IPS-18c (cell line): ENCODE results near the gene PLA2G10.
"Not testable (repeated sequence)": the region's sequence is repeated elsewhere in the genome, so short reads cannot be mapped to it uniquely, and the experiment has no call there.

Experiments
- H3K4me3 ChIP-seq: 2 replicates; pipeline ENCODE4 v1.7.0; 2013; ENCODE audit warnings: low read depth, mild to moderate bottlenecking, low read length, moderate library complexity; ENCODE audit not compliant: insufficient read depth
- H3K9me3 ChIP-seq: one replicate; pipeline ENCODE4 v1.6.1; 2013; ENCODE audit warnings: mild to moderate bottlenecking, low read length, moderate library complexity; ENCODE audit not compliant: control insufficient read depth, insufficient read depth

The PLA2G10 gene

GRCh38 chr16:14669776-14670175, 24.3 kb downstream of the PLA2G10 start:
- Histone ChIP-seq H3K9me3 (no peaks in the 10 kb centered on the region), H3K4me3 (no peak overlapping the region)

GRCh38 chr16:14668556-14669223, 25.4 kb downstream of the PLA2G10 start:
- no peaks in the 10 kb centered on the region for H3K9me3 ChIP-seq
- no peak overlapping the region for H3K4me3 ChIP-seq

- Histone ChIP-seq H3K4me3 (no peak overlapping the region), H3K9me3 (no peaks in the 10 kb centered on the region)
Measured at GRCh38 chr16:14667347-14668266, 26.5 kb downstream of the PLA2G10 start.

DNA sequence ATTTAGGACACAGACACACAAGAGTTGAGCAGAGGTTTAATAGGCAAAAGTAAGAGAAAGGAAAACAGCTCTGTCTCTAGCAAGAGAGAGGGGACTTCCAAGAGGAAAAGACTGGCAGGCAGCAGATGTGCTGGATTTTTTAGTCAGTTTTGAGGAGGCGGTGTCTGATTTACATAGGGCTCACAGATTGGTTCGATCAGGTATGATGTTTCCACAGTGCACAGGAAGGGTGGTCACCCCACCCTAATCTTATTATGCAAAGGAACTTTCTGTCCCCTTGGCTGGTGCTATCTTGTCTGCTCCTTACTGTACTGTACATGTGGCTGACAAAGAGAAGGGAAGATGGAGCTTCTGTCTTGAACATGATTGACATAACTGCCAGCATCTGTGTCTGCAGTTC, 36.0 kb downstream of the PLA2G10 start:
- H3K9me3 ChIP-seq: no peaks in the 10 kb centered on the region

GRCh38 chr16:14652726-14653125, 41.4 kb downstream of the PLA2G10 start:
- Histone ChIP-seq H3K4me3 (no peak overlapping the region), H3K9me3 (no peaks in the 10 kb centered on the region)

More for the DNA sequence above, 36.0 kb downstream of the PLA2G10 start:
- no peak overlapping the region for H3K4me3 ChIP-seq

DNA sequence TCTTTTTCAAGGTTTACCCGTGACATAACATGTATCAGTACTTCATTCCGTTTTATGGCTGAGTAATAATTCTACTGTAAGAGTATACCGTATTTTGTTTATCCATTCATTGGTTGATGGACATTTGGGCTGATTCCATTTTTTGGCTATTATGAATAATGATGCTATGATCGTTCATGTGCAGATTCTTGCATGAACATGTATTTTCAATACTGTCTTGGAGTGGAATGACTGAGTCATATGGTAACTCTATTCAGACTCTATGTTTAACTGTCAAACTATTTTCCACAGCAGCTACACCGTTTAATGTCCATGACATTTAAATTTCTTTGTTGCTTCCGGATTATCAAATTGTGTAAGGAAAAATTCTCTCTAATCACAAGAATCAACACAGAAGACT, 43.5 kb downstream of the PLA2G10 start:
- no peaks in the 10 kb centered on the region for H3K9me3 ChIP-seq
- H3K4me3 ChIP-seq: no peak overlapping the region

- no peak overlapping the region for H3K4me3 ChIP-seq
Measured at GRCh38 chr16:14649816-14650215, 44.3 kb downstream of the PLA2G10 start.

GRCh38 chr16:14641926-14642325, 52.2 kb downstream of the PLA2G10 start:
- H3K9me3 ChIP-seq: no peaks in the 10 kb centered on the region
- no peak overlapping the region for H3K4me3 ChIP-seq

More at GRCh38 chr16:14649816-14650215, 44.3 kb downstream of the PLA2G10 start:
- no peaks in the 10 kb centered on the region for H3K9me3 ChIP-seq

DNA sequence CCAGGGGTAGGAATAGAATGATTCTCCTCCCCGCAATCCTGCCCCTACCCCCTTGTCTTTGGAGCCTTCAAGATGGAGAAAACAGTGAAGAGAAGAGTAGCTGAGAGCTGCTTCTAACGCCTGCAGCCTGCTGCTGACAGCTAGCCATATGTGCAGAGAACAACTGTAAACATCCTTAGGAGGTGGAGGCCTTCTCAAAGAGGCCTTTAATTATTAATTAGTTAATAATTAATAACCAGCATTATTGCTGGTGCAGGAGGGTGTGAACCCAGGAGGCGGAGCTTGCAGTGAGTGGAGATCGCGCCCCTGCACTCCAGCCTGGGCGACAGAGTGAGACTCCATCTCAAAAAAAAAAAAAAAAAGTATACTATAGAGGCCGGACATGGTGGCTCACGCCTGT, 52.9 kb downstream of the PLA2G10 start:
- Histone ChIP-seq H3K9me3 (no peaks in the 10 kb centered on the region), H3K4me3 (no peak overlapping the region)

DNA sequence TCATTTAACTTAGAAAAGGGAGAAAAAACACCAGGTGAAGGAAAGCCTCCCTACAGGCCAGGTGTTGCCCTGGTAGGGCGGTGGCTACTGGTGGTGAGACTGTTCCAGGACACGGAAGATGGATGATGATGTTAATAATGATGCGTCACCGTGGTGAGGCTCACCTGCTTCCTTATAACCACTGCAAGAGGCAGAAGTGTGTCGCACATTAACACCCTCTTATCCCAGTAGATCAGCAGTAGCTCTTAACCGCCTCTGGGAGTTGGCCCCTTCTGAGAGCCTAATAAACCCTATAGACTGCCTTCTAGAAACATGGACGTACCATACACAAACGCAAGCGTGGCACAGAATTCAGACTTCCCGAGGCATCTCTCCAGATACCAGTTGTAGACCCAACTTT, 53.6 kb downstream of the PLA2G10 start:
- no peaks in the 10 kb centered on the region for H3K9me3 ChIP-seq
- no peak overlapping the region for H3K4me3 ChIP-seq

GRCh38 chr16:14636951-14637240, 57.2 kb downstream of the PLA2G10 start:
- H3K9me3 ChIP-seq, H3K4me3 ChIP-seq: not testable (repeated sequence)

DNA sequence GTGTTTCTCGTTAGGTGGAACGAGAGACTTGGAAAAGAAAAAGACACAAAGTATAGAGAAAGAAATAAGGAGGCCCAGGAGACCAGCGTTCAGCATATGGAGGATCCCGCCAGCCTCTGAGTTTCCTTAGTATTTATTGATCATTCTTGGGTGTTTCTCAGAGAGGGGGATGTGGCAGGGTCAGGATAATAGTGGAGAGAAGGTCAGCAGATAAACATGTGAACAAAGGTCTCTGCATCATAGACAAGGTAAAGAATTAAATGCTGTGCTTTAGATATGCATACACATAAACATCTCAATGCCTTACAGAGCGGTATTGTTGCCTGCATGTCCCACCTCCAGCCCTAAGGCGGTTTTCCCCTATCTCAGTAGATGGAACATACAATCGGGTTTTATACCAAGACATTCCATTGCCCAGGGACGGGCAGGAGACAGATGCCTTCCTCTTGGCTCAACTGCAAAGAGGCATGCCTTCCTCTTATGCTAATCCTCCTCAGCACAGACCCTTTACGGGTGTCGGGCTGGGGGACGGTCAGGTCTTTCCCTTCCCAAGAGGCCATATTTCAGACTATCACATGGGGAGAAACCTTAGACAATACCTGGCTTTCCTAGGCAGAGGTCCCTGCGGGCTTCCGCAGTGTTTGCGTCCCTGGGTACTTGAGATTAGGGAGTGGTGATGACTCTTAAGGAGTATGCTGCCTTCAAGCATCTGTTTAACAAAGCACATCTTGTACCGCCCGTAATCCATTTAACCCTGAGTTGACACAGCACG, 57.7 kb downstream of the PLA2G10 start:
- H3K4me3 ChIP-seq, H3K9me3 ChIP-seq: not testable (repeated sequence)

DNA sequence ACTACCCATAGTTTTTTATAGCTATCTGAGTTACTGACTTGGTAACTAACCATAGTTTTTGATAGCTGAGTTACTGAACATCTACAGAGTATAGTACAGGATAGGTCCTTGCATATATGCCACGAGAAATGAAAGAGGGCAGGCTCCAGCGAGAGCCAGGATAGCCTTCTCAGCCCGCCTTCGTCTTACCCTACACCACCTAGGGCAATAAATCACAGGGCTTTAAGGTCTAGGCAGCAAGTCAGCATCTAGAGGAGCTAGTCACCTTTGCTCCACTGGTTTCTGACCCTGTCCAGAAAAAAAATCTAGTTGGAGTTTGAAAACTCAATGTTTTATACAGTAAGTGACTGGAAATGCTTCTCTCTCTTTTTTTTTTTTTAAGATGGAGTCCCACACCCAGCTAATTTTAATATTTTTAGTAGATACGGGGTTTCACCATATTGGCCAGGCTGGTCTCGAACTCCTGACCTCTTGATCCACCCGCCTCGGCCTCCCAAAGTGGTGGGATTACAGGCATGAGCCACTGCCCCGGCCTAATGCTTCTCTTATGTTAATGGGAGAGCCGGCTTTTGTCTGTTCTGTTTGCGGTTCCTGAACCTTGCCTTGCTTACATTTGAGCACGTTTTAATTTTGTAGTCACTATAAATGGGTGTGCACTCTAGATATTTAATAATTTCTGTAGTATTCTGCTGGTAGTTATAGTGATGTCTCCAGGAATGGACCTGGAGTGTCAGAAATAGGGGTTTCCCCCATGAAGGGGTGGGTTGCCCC, 58.5 kb downstream of the PLA2G10 start:
- no peaks in the 10 kb centered on the region for H3K9me3 ChIP-seq
- H3K4me3 ChIP-seq: no peak overlapping the region; the same call in 1 of the 2 replicates

DNA sequence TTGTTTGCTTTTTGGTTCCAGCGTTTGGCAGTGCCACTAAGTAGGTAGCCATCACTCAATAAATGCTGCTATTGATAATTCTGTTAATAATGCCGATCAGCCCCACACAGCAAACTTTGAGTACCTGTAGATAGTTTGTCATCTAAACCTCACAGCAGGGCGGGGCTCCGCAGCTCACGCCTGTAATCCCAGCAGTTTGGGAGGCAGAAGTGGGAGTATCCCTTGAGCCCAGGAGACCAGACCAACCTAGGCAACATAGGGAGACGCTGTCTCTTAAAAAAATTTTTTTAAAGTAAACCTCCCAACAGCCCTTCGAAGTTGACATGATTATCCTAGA, 59.8 kb downstream of the PLA2G10 start:
- peak overlapping the region; percentile 89; the same call in 1 of the 2 replicates for H3K4me3 ChIP-seq
- no peaks in the 10 kb centered on the region for H3K9me3 ChIP-seq

DNA sequence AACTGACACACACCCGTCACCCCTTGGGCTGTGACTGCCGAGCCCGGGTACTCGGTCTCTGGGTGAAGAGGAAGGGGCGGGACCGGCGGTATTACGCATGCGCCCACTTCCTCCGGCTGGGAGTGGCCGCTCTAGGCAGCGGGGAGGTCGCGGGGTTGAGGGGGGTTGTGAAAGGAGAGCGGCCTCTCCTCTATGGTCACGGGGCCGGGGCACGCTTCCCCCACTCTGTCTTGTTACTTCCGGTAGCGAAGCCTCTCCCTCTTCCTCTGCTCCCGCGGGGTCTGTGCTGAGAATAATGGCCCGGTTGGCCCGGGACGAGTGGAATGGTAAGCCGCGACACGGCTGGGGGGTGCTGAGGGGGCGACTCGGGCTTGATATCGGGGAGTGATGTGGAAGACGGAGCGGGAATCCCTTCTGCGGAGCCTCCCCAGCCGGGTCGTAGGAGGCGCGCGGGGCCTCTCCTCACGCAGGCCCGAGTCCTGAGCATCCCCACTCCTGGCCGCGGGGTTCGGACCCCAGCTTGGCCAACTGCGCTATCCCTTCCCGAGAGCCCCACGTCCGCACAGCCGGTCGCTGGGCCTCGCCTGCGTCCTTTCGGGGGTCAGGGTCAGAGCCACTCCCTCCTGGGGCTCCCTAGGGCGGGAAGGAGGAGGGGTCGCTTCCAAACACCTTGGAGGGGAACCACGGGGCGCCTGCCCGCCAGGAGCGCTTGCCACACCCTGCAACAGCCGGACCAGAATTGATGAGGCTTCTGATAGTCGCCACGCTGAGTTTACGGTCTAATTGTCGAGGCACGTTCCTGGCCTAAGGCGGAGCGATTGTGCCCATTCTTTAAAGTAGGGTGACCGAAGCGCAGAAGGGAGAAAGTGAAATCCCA, 61.2 kb downstream of the PLA2G10 start, which contains the start of gene BFAR:
Gene BFAR, plus strand, starts transcription at position 259 of the 877 bp plus-strand sequence. CDS start 11,396 bp downstream, outside the sequence.
- Histone ChIP-seq H3K9me3 (no peaks in the 10 kb centered on the region), H3K4me3 (peak within 1 kb of the TSS; percentile 89)

- peak overlapping the region; percentile 24; the same call in 1 of the 2 replicates for H3K4me3 ChIP-seq
Measured at GRCh38 chr16:14630620-14631330, 63.3 kb downstream of the PLA2G10 start.

More at GRCh38 chr16:14630620-14631330, 63.3 kb downstream of the PLA2G10 start:
- H3K9me3 ChIP-seq: not testable (repeated sequence)
